CD14-positive monocyte (primary cell): ENCODE data around the gene MTUS2. TPM values are rescaled to one million over a fixed set of nuclear protein-coding genes. Genes with fewer than 3 reads are reported as not detected.

Experiments
- DNase-seq, 3 donors: peaks; one replicate each; pipeline ENCODE4 v3.0.0-alpha.2; 2011 to 2022
- H2AFZ ChIP-seq: 2 replicates; pipeline ENCODE4 v1.6.0; 2012; ENCODE audit warnings: mild to moderate bottlenecking, low read depth, low read length, inconsistent platforms; ENCODE audit not compliant: insufficient read depth, poor library complexity, severe bottlenecking
- H3K27ac ChIP-seq, 2 donors: 1 replicate in 1 of 2; 2 replicates in 1 of 2; pipeline ENCODE4 v1.5.1; 2012 to 2013; ENCODE audit warnings: low read length in 2 of 2, control low read depth in 1 of 2, inconsistent platforms in 1 of 2, low read depth in 1 of 2, mild to moderate bottlenecking in 1 of 2
- H3K27me3 ChIP-seq, 2 donors: one replicate each; pipeline versions ENCODE4 v1.6.0 to v1.6.1; 2011 to 2013; ENCODE audit warnings: low read length in 2 of 2; ENCODE audit not compliant: control insufficient read depth in 2 of 2, insufficient read depth in 2 of 2
- H3K36me3 ChIP-seq, 2 donors: replicated peaks in 1 of 2; 1 replicate in 1 of 2; 2 replicates in 1 of 2; pipeline versions ENCODE4 v1.5.1 to v1.6.1; 2012 to 2013; ENCODE audit warnings: low read length in 2 of 2, control low read depth in 1 of 2, inconsistent platforms in 1 of 2, mild to moderate bottlenecking in 1 of 2; ENCODE audit not compliant: insufficient read depth in 2 of 2, control insufficient read depth in 1 of 2
- H3K4me1 ChIP-seq, 2 donors: 1 replicate in 1 of 2; 2 replicates in 1 of 2; pipeline versions ENCODE4 v1.5.1 to v1.6.1; 2012 to 2013; ENCODE audit warnings: low read length in 2 of 2, control low read depth in 1 of 2, inconsistent platforms in 1 of 2, mild to moderate bottlenecking in 1 of 2, moderate library complexity in 1 of 2; ENCODE audit not compliant: insufficient read depth in 2 of 2, control insufficient read depth in 1 of 2
- H3K4me2 ChIP-seq: replicated peaks from 2 replicates; pipeline ENCODE3; 2012; ENCODE audit warnings: low read length, moderate library complexity, mild to moderate bottlenecking; ENCODE audit not compliant: poor library complexity, severe bottlenecking; ENCODE audit errors: extremely low read depth
- H3K4me3 ChIP-seq, 3 experiments: fragments of 200-600 bp in 1 of 3; sonication (generic) in 1 of 3; replicated peaks in 1 of 3; 1 replicate in 2 of 3; 2 replicates in 1 of 3; pipeline ENCODE4 v1.5.1; 2011 to 2013; ENCODE audit warnings: low read length in 3 of 3, mild to moderate bottlenecking in 3 of 3, control low read depth in 2 of 3, low read depth in 2 of 3, inconsistent platforms in 1 of 3, moderate library complexity in 1 of 3
- H3K79me2 ChIP-seq: 2 replicates; pipeline ENCODE4 v1.6.0; 2012; ENCODE audit warnings: mild to moderate bottlenecking, control low read depth, inconsistent platforms, low read length, moderate library complexity; ENCODE audit not compliant: insufficient read depth
- H3K9ac ChIP-seq: 2 replicates; pipeline ENCODE4 v1.6.0; 2017; ENCODE audit warnings: low read length, mild to moderate bottlenecking; ENCODE audit not compliant: insufficient read depth, poor library complexity, severe bottlenecking
- H3K9me3 ChIP-seq, 2 donors: replicated peaks in 1 of 2; 1 replicate in 1 of 2; 2 replicates in 1 of 2; pipeline versions ENCODE4 v1.5.1 to v1.6.1; 2012 to 2013; ENCODE audit warnings: low read length in 2 of 2, control low read depth in 1 of 2; ENCODE audit not compliant: control insufficient read depth in 1 of 2, insufficient read depth in 1 of 2
- H4K20me1 ChIP-seq: 2 replicates; pipeline ENCODE4 v1.6.0; 2012; ENCODE audit warnings: mild to moderate bottlenecking, low read length, control low read depth, moderate library complexity; ENCODE audit not compliant: insufficient read depth
- H3K27ac Mint-ChIP-seq, 7 donors: one replicate each; pipeline ENCODE4 v1.8.0; 2020; ENCODE audit warnings: mild to moderate bottlenecking in 7 of 7, mixed read lengths in 7 of 7, moderate library complexity in 6 of 7, inconsistent platforms in 2 of 7
- H3K27me3 Mint-ChIP-seq, 3 donors: one replicate each; pipeline ENCODE4 v1.8.0; 2021 to 2022; ENCODE audit warnings: low read depth in 3 of 3, mild to moderate bottlenecking in 3 of 3, mixed read lengths in 3 of 3, moderate library complexity in 3 of 3, inconsistent platforms in 1 of 3
- H3K36me3 Mint-ChIP-seq, 2 donors: one replicate each; pipeline ENCODE4 v1.8.0; 2020; ENCODE audit warnings: mixed read lengths in 2 of 2, inconsistent platforms in 1 of 2, mild to moderate bottlenecking in 1 of 2
- H3K4me1 Mint-ChIP-seq: one replicate; pipeline ENCODE4 v1.8.0; 2020; ENCODE audit warnings: mild to moderate bottlenecking, mixed read lengths
- H3K4me3 Mint-ChIP-seq, 2 donors: one replicate each; pipeline ENCODE4 v1.8.0; 2020; ENCODE audit warnings: mild to moderate bottlenecking in 2 of 2, mixed read lengths in 2 of 2, moderate library complexity in 1 of 2
- H3K9me3 Mint-ChIP-seq, 7 donors: one replicate each; pipeline ENCODE4 v1.8.0; 2020 to 2022; ENCODE audit warnings: mixed read lengths in 7 of 7, mild to moderate bottlenecking in 6 of 7, moderate library complexity in 6 of 7, inconsistent platforms in 2 of 7
- WGBS: methylation state at CpG from one replicate; pipeline ENCODE4 v1.1.5; 2013; ENCODE audit warnings: missing lambda C conversion rate; ENCODE audit not compliant: insufficient coverage; 5-methylcytosine and 5-hydroxymethylcytosine counted together
- intact Hi-C, 2 donors: fragments of 100-400 bp; cut with micrococcal nuclease; formaldehyde crosslinking; loops; one replicate each; pipeline versions ENCODE4 v1.15.0 to v1.15.1; 2023
- polyA plus RNA-seq, 3 donors: library from polyadenylated mRNA; depleted of rRNA in 1 of 3; unstranded in 2 of 3; stranded (reverse) in 1 of 3; fragments of 300-500 nt in 2 of 3; fragments of >200 nt in 1 of 3; fragmentation: Illumina TruSeq in 2 of 3; gene quantifications; 1 replicate in 2 of 3; 2 replicates in 1 of 3; pipeline ENCODE4 v1.2.3, GENCODE V29; 2012 to 2021
- TF ChIP-seq, protein P1 (sequence below): fragments of 200-600 bp; IDR thresholded peaks from one replicate; pipeline ENCODE4 v1.8.0; 2022; ENCODE audit warnings: antibody characterized with exemption, mild to moderate bottlenecking

The MTUS2 gene
- polyA plus RNA-seq, 3 donors = 0.04 TPM; not detected in 2

DNA sequence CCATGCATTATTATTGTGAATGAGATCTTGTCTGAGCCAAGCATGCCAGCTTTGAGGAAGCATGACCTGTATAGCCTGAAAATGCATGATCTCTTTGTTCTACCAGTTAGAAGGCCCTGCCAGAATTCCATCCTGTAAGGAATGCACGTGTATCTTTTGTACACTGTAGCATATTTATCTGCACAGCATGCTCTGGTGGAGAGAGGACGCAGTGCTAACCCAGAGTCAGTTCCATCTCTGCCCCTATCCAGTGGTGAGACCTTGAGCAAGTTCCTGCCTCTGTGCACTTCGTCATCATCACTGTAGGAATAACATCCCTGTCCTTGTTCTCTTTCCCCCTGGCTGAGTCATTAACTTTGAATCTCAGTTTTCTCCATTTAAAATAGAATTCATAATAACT lies 541.6 kb downstream of the MTUS2 start:
- no peak overlapping the region for H3K27ac Mint-ChIP-seq
- Histone ChIP-seq H3K4me3 (no peak overlapping the region), H3K9me3 (no peaks in the 10 kb centered on the region), H3K27ac (no peak overlapping the region), H4K20me1 (no peaks in the 10 kb centered on the region), H3K27me3 (no peaks in the 10 kb centered on the region), H3K4me2 (no peak overlapping the region), H3K4me1 (no peaks in the 10 kb centered on the region), H3K9ac (no peak overlapping the region), H2AFZ (no peak overlapping the region), H3K36me3 (no peaks in the 10 kb centered on the region), H3K79me2 (no peaks in the 10 kb centered on the region)
- DNase-seq = no peak
- no peaks in the 10 kb centered on the region for H3K36me3 Mint-ChIP-seq
- intact Hi-C loops = no loop called here
- H3K9me3 Mint-ChIP-seq = peaks cover 0 to 3% (median under 1%) of the 10 kb centered on the region in 7 donors
- TF ChIP-seq, protein P1, sequence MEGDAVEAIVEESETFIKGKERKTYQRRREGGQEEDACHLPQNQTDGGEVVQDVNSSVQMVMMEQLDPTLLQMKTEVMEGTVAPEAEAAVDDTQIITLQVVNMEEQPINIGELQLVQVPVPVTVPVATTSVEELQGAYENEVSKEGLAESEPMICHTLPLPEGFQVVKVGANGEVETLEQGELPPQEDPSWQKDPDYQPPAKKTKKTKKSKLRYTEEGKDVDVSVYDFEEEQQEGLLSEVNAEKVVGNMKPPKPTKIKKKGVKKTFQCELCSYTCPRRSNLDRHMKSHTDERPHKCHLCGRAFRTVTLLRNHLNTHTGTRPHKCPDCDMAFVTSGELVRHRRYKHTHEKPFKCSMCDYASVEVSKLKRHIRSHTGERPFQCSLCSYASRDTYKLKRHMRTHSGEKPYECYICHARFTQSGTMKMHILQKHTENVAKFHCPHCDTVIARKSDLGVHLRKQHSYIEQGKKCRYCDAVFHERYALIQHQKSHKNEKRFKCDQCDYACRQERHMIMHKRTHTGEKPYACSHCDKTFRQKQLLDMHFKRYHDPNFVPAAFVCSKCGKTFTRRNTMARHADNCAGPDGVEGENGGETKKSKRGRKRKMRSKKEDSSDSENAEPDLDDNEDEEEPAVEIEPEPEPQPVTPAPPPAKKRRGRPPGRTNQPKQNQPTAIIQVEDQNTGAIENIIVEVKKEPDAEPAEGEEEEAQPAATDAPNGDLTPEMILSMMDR = no peak
- WGBS = 82% methylated on average over 2 of the region's 3 CpGs
- no peaks in the 10 kb centered on the region for H3K4me1 Mint-ChIP-seq
- H3K4me3 Mint-ChIP-seq = no peak overlapping the region
- H3K27me3 Mint-ChIP-seq = peaks cover 1 to 2% (median 2%) of the 10 kb centered on the region in 3 donors

DNA sequence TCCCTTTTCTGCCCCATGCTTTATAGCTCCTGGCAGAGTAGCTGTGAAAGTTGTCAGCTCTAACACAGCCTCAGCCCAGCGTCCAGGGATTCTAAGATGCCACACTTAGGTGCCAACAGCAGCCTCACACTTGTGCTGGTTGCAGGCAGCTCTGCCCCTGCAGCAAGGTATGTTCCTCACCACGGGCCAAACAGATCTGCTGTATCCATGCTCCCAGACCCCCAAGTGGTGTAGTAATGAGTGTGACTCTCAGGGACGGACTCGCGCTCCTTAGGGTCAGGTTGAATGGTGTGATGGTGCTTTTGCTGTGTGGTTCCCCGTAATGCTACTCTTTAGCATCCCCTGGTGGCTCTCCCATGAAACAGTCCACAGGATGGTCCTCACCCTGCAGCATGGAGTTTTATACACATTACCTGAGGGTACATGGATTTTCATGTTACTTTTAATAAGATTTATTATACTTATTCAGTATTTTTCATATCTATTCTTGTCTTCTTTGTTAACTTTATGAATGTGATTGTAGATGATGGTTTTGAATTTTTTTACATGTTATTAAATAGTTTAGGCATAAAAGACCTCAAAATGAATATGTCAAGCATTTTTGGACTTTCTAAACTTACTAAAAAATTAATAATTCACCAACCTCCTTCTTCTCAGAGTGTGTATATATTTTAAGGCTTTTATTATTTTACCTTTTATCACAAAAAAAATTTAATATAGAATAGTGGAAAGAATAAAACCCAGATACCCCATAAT lies 542.9 kb downstream of the MTUS2 start:
- intact Hi-C loops = no loop called here
- no peaks in the 10 kb centered on the region for H3K36me3 ChIP-seq

More for the DNA sequence above, 542.9 kb downstream of the MTUS2 start:
- DNase-seq = peak in 2 of 3 donors; percentile 1 to 21
- Histone ChIP-seq H3K4me3 (no peak overlapping the region), H4K20me1 (no peaks in the 10 kb centered on the region), H3K9me3 (no peaks in the 10 kb centered on the region), H3K79me2 (no peaks in the 10 kb centered on the region), H3K27me3 (no peaks in the 10 kb centered on the region), H3K9ac (no peak overlapping the region), H3K4me2 (no peak overlapping the region), H2AFZ (no peak overlapping the region), H3K27ac (no peak overlapping the region), H3K4me1 (no peaks in the 10 kb centered on the region)
- H3K27ac Mint-ChIP-seq = no peak overlapping the region
- no peak overlapping the region for H3K4me3 Mint-ChIP-seq
- TF ChIP-seq, protein P1 = peak; percentile 93
- H3K9me3 Mint-ChIP-seq = peaks cover 1 to 3% (median 2%) of the 10 kb centered on the region in 7 donors
- H3K4me1 Mint-ChIP-seq = no peaks in the 10 kb centered on the region
- H3K27me3 Mint-ChIP-seq = peaks cover 1 to 2% (median 2%) of the 10 kb centered on the region in 3 donors
- WGBS = 5% methylated on average over 2 of the region's 6 CpGs
- H3K36me3 Mint-ChIP-seq = no peaks in the 10 kb centered on the region
